HepG2 (cell line): Measurements from ENCODE around the gene MXRA8. TPM values are rescaled to one million over a fixed set of nuclear protein-coding genes. Genes with fewer than 3 reads are reported as not detected.

Source experiments
- BRD4 ChIP-seq: sonication (generic); formaldehyde crosslinking; IDR thresholded peaks from 2 replicates; pipeline ENCODE4 v1.4.0; 2020; ENCODE audit warnings: missing genetic modification reagents
- DDIT3 ChIP-seq: sonication (generic); formaldehyde crosslinking; IDR thresholded peaks from 2 replicates; pipeline ENCODE4 v1.4.0; 2020; ENCODE audit warnings: mild to moderate bottlenecking, missing genetic modification reagents
- EZH2 ChIP-seq: conservative IDR thresholded peaks from 2 replicates; pipeline ENCODE4 v1.6.1; 2012; ENCODE audit warnings: mild to moderate bottlenecking, low read depth, low read length, moderate library complexity
- HNF4G ChIP-seq, 2 experiments: sonication (generic) in 1 of 2; formaldehyde crosslinking in 1 of 2; IDR thresholded peaks; 2 replicates each; pipeline versions ENCODE4 v1.4.0 to v1.6.1; 2011 to 2020; ENCODE audit warnings: borderline replicate concordance in 2 of 2, low read depth in 2 of 2, mild to moderate bottlenecking in 2 of 2, low read length in 1 of 2, missing genetic modification reagents in 1 of 2, moderate library complexity in 1 of 2
- MED8 ChIP-seq: sonication (generic); formaldehyde crosslinking; IDR thresholded peaks from 2 replicates; pipeline ENCODE4 v1.8.1; 2023; ENCODE audit warnings: mild to moderate bottlenecking, missing genetic modification reagents; ENCODE audit not compliant: insufficient replicate concordance
- NFATC3 ChIP-seq: sonication (generic); formaldehyde crosslinking; IDR thresholded peaks from 2 replicates; pipeline ENCODE4 v1.5.1; 2020; ENCODE audit warnings: mild to moderate bottlenecking, missing genetic modification reagents
- RFX1 ChIP-seq: fragments of 450-650 bp; IDR thresholded peaks from 2 replicates; pipeline ENCODE4 v1.6.1; 2017
- RFX3 ChIP-seq: IDR thresholded peaks from 2 replicates; pipeline ENCODE4 v1.6.1; 2016; ENCODE audit warnings: missing biosample characterization, missing genetic modification reagents
- RXRA ChIP-seq: sonication (generic); formaldehyde crosslinking; IDR thresholded peaks from 2 replicates; pipeline ENCODE4 v1.5.1; 2020; ENCODE audit warnings: missing genetic modification reagents
- SMC3 ChIP-seq: IDR thresholded peaks from 2 replicates; pipeline ENCODE4 v1.6.1; 2011; ENCODE audit warnings: low read length, improper control_type of control experiment
- ZBTB46 ChIP-seq: sonication (generic); formaldehyde crosslinking; IDR thresholded peaks from 2 replicates; pipeline ENCODE4 v1.4.0; 2020; ENCODE audit warnings: mild to moderate bottlenecking, missing genetic modification reagents, borderline replicate concordance
- ZNF160 ChIP-seq: sonication (generic); formaldehyde crosslinking; IDR thresholded peaks from 2 replicates; pipeline ENCODE4 v1.8.0; 2022; ENCODE audit warnings: mild to moderate bottlenecking, inconsistent platforms, missing genetic modification reagents
- ZNF207 ChIP-seq: fragments of 450-650 bp; IDR thresholded peaks from 2 replicates; pipeline ENCODE4 v1.6.1; 2016; ENCODE audit warnings: antibody characterized with exemption, borderline replicate concordance
- ZNF30 ChIP-seq: sonication (generic); formaldehyde crosslinking; IDR thresholded peaks from 2 replicates; pipeline ENCODE4 v1.5.0; 2020; ENCODE audit warnings: mild to moderate bottlenecking, missing genetic modification reagents
- ZZZ3 ChIP-seq: sonication (generic); formaldehyde crosslinking; IDR thresholded peaks from 2 replicates; pipeline ENCODE4 v1.4.0; 2020; ENCODE audit warnings: missing genetic modification reagents, mild to moderate bottlenecking, borderline replicate concordance
- polyA plus RNA-seq, 8 experiments: library from polyadenylated mRNA; depleted of rRNA in 3 of 8; stranded (reverse) in 7 of 8; unstranded in 1 of 8; fragments of >200 nt; fragmentation: Illumina TruSeq in 4 of 8; extraction: Trizol in 4 of 8; gene quantifications; 2 replicates each; pipeline versions ENCODE4 v1.2.1 to v1.2.3, GENCODE V29; 2011 to 2016; ENCODE audit warnings: low read depth in 4 of 8, missing spikeins in 1 of 8, mixed read lengths in 1 of 8; ENCODE audit not compliant: insufficient read depth in 1 of 8
- total RNA-seq, 5 experiments: library from RNA; depleted of rRNA; stranded (reverse); fragments of >200 nt; fragmentation: Illumina TruSeq; extraction: Trizol; gene quantifications; 2 replicates each; pipeline ENCODE4 v1.2.3, GENCODE V29; 2016; ENCODE audit warnings: low read depth in 1 of 5
- TF ChIP-seq, protein P1 (sequence below): sonication (generic); formaldehyde crosslinking; IDR thresholded peaks from 2 replicates; pipeline ENCODE4 v1.4.0; 2020; ENCODE audit warnings: mild to moderate bottlenecking, missing genetic modification reagents, borderline replicate concordance
- TF ChIP-seq, protein P2 (sequence below): sonication (generic); formaldehyde crosslinking; IDR thresholded peaks from 2 replicates; pipeline ENCODE4 v1.8.1; 2023; ENCODE audit warnings: missing genetic modification reagents, inconsistent platforms, borderline replicate concordance
- TF ChIP-seq, protein P3 (sequence below): sonication (generic); formaldehyde crosslinking; IDR thresholded peaks from 2 replicates; pipeline ENCODE4 v1.5.1; 2020; ENCODE audit warnings: missing genetic modification reagents, mild to moderate bottlenecking, borderline replicate concordance

MXRA8 gene
- total and polyA plus RNA-seq, 2 of the 13 experiments (the other 11 are each of a cell fraction or from before 2014, with no cell fraction given) = 19.8 to 44.8 TPM

- TF ChIP-seq, protein P1, sequence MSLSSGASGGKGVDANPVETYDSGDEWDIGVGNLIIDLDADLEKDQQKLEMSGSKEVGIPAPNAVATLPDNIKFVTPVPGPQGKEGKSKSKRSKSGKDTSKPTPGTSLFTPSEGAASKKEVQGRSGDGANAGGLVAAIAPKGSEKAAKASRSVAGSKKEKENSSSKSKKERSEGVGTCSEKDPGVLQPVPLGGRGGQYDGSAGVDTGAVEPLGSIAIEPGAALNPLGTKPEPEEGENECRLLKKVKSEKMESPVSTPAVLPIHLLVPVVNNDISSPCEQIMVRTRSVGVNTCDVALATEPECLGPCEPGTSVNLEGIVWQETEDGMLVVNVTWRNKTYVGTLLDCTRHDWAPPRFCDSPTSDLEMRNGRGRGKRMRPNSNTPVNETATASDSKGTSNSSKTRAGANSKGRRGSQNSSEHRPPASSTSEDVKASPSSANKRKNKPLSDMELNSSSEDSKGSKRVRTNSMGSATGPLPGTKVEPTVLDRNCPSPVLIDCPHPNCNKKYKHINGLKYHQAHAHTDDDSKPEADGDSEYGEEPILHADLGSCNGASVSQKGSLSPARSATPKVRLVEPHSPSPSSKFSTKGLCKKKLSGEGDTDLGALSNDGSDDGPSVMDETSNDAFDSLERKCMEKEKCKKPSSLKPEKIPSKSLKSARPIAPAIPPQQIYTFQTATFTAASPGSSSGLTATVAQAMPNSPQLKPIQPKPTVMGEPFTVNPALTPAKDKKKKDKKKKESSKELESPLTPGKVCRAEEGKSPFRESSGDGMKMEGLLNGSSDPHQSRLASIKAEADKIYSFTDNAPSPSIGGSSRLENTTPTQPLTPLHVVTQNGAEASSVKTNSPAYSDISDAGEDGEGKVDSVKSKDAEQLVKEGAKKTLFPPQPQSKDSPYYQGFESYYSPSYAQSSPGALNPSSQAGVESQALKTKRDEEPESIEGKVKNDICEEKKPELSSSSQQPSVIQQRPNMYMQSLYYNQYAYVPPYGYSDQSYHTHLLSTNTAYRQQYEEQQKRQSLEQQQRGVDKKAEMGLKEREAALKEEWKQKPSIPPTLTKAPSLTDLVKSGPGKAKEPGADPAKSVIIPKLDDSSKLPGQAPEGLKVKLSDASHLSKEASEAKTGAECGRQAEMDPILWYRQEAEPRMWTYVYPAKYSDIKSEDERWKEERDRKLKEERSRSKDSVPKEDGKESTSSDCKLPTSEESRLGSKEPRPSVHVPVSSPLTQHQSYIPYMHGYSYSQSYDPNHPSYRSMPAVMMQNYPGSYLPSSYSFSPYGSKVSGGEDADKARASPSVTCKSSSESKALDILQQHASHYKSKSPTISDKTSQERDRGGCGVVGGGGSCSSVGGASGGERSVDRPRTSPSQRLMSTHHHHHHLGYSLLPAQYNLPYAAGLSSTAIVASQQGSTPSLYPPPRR (CRISPR knock-in tag) = peak; percentile 84
- TF ChIP-seq MED8 (CRISPR knock-in tag) = peak; percentile 69
- TF ChIP-seq BRD4 (CRISPR knock-in tag) = peak; percentile 65; the same call in 1 of the 2 replicates
- peak; percentile 88; the same call in 1 of the 2 replicates for TF ChIP-seq ZZZ3 (CRISPR knock-in tag)
- TF ChIP-seq RFX1 = no peak
- 0 out of 2 replicates have a peak, but pooled peaks have one; percentile 38 for TF ChIP-seq ZNF30 (CRISPR knock-in tag)
- TF ChIP-seq, protein P2, sequence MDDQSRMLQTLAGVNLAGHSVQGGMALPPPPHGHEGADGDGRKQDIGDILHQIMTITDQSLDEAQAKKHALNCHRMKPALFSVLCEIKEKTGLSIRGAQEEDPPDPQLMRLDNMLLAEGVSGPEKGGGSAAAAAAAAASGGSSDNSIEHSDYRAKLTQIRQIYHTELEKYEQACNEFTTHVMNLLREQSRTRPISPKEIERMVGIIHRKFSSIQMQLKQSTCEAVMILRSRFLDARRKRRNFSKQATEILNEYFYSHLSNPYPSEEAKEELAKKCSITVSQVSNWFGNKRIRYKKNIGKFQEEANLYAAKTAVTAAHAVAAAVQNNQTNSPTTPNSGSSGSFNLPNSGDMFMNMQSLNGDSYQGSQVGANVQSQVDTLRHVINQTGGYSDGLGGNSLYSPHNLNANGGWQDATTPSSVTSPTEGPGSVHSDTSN (CRISPR knock-in tag) = peak; percentile 70; the same call in 1 of the 2 replicates
- TF ChIP-seq HNF4G (IDR thresholded peaks at IDR 0.05; ENCODE audit: borderline replicate concordance, low read depth, low read length) = 0 out of 2 replicates have a peak, but pooled peaks have one; percentile 24
- 0 out of 2 replicates have a peak, but pooled peaks have one; percentile 40 for TF ChIP-seq HNF4G (CRISPR knock-in tag; IDR thresholded peaks at IDR 0.05; ENCODE audit: borderline replicate concordance, low read depth)
- TF ChIP-seq ZBTB46 (CRISPR knock-in tag) = no peak
- TF ChIP-seq DDIT3 = no peak
- TF ChIP-seq EZH2 = no peak
- TF ChIP-seq NFATC3 (CRISPR knock-in tag) = 0 out of 2 replicates have a peak, but pooled peaks have one; percentile 49
- peak; percentile 91 for TF ChIP-seq ZNF160
- TF ChIP-seq RXRA (CRISPR knock-in tag) = peak; percentile 90
- no peak for TF ChIP-seq ZNF207
- TF ChIP-seq, protein P3, sequence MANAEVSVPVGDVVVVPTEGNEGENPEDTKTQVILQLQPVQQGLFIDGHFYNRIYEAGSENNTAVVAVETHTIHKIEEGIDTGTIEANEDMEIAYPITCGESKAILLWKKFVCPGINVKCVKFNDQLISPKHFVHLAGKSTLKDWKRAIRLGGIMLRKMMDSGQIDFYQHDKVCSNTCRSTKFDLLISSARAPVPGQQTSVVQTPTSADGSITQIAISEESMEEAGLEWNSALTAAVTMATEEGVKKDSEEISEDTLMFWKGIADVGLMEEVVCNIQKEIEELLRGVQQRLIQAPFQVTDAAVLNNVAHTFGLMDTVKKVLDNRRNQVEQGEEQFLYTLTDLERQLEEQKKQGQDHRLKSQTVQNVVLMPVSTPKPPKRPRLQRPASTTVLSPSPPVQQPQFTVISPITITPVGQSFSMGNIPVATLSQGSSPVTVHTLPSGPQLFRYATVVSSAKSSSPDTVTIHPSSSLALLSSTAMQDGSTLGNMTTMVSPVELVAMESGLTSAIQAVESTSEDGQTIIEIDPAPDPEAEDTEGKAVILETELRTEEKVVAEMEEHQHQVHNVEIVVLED = peak; percentile 91
- TF ChIP-seq SMC3 = no peak; the same call in 1 of the 2 replicates
- 0 out of 2 replicates have a peak, but pooled peaks have one; percentile 10 for TF ChIP-seq RFX3
These were observed 16.7 kb upstream of the MXRA8 start, which contains the start of gene AURKAIP1 (continued) for GRCh38 chr1:1374929-1375662.
